Activated CD8-positive, alpha-beta memory T cell treated with anti-CD3 and anti-CD28 coated beads for 48 hours (primary cell): ENCODE measurements around the gene ARV1.
"Not testable (repeated sequence)": the region's sequence is repeated elsewhere in the genome, so short reads cannot be mapped to it uniquely, and the experiment has no call there.

ENCODE experiments used
- DNase-seq, 3 experiments: peaks; one replicate each; pipeline ENCODE4 v3.0.0-alpha.2; 2020; ENCODE audit warnings: low read depth in 2 of 3, low spot score in 2 of 3

ARV1 gene

GRCh38 chr1:231019711-231020110 is 40.8 kb downstream of the ARV1 start:
- no peak for DNase-seq

- DNase-seq = no peak
These were observed 41.3 kb downstream of the ARV1 start for GRCh38 chr1:231020139-231020601.

- DNase-seq = no peak
These were observed 41.9 kb downstream of the ARV1 start for GRCh38 chr1:231020816-231021215.

GRCh38 chr1:231021540-231022031 is 42.7 kb downstream of the ARV1 start:
- DNase-seq = no peak

GRCh38 chr1:231022543-231022942 is 43.6 kb downstream of the ARV1 start:
- not testable (repeated sequence) for DNase-seq

- no peak for DNase-seq
These were observed 44.3 kb downstream of the ARV1 start for GRCh38 chr1:231023150-231023549.

GRCh38 chr1:231026576-231026975 is 47.7 kb downstream of the ARV1 start:
- DNase-seq = no peak

- DNase-seq = no peak
These were observed 48.4 kb downstream of the ARV1 start for GRCh38 chr1:231027136-231027925.

GRCh38 chr1:231027971-231028370 is 49.1 kb downstream of the ARV1 start:
- no peak for DNase-seq

- no peak for DNase-seq
These were observed 49.8 kb downstream of the ARV1 start for GRCh38 chr1:231028682-231029081.

GRCh38 chr1:231029247-231029646 is 50.4 kb downstream of the ARV1 start:
- DNase-seq = not testable (repeated sequence)

- no peak for DNase-seq
These were observed 50.9 kb downstream of the ARV1 start for GRCh38 chr1:231029841-231030240.

- no peak for DNase-seq
These were observed 54.1 kb downstream of the ARV1 start for GRCh38 chr1:231032963-231033362.

- no peak for DNase-seq
These were observed 56.9 kb downstream of the ARV1 start for GRCh38 chr1:231035799-231036198.

- no peak for DNase-seq
These were observed 57.5 kb downstream of the ARV1 start for GRCh38 chr1:231036416-231036815.

- no peak for DNase-seq
These were observed 59.0 kb downstream of the ARV1 start for GRCh38 chr1:231037585-231038517.

GRCh38 chr1:231039161-231040018 is 60.5 kb downstream of the ARV1 start:
- DNase-seq = peak in 2 of 3 experiments; percentile 10 to 16

GRCh38 chr1:231040019-231040799 is 61.3 kb downstream of the ARV1 start, which contains the start of gene FAM89A:
FAM89A (minus strand) TSS chr1:231040254; CDS start chr1:231040211, 43 bp downstream.
- DNase-seq = peak; percentile 40 to 64 (median 50)

- DNase-seq = no peak
These were observed 62.2 kb downstream of the ARV1 start for GRCh38 chr1:231040800-231041718.
